HG02973 (cell line): ENCODE results near the gene UNC79.

ENCODE experiments used
- ATAC-seq: cut with Tn5 transposase; IDR thresholded peaks from one replicate; pipeline ENCODE4 v1.9.1; 2021; ENCODE audit warnings: moderate library complexity; ENCODE audit not compliant: unreplicated experiment

The UNC79 gene

DNA sequence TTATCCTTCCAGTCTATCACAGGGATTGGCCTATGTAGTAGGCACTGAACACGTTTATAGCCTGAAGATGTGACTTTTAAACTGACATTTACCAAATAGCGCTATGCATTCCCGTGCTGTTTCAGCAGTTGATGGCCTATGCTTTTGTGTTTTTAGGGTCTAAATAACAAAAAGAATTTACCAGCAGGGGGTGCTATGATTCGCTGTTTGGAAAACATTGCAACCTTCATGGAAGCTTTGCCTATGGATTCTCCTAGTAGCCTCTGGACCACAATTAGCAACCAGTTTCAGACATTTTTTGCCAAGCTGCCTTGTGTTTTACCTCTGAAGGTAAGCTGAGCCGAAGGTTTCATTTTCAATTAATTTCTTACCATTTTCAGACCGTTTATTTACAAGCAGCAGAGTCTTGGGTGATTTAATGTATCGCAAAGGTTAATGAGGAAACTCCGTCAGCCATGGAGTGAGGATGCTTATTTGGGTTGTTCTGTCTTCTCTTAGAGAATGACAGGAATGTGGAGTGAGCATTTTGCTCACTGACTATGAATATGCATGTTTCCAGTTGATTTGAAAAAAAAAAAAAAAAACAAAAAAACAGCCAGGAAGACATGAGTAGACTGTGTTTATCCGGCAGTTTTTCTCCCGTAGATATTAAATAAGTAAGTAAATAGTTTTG lies 224.5 kb downstream of the UNC79 start:
- no peak for ATAC-seq

DNA sequence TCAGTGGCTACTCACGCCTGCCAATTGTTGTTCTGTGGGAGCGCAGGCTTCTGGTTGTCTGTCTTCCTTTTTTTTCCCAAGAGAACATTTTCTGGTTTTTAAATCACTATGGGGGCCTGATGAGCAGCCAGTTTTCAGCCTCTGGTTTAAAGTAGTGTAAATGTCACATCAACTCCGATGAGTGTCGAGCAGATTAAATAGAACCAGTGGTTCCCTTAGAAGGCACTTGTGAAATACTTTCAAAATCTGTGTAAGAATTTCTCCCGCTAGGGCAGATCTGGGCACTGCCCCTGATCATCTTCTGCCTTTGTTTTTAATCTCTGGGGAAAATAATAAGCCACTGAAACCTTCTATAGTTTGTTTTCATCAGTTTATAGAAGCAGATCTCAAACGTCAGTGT lies 227.1 kb downstream of the UNC79 start:
- ATAC-seq: no peak

DNA sequence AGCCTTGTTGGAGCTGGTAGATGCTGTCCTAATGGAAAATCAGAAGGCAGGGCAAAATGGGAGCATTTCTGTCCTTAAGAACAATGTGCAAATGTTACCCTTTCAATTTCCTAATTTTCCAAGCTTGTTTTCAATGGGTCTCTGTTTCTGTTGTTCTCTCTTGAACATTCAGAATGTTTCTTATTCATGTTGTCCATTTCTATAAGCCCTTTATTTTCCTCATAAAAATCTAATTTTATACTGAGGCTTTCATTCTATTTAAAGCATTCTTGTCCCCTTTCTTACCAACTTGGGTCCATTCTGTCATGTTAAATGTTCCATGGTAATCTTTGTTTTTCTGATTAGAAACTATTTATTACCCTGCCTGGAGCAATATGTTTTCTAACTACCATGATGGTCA lies 232.6 kb downstream of the UNC79 start:
- no peak for ATAC-seq

DNA sequence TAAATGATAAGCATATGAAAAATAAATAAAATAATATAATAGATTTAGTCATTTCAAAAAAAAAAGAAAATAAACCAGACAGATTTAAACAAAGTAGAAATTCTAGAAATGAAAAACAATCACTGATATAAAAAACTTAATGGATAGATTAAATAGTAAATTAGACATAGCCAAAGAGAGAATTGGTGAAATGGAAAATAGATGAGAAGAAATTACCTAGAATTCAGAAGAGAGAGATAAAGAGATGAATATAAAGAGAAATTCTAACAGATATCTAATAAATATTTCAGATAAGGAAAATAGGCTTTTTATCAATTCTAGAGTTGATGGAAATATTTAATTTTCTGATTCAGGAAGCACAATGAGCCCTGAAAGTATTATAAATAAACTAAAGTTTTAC lies 234.4 kb downstream of the UNC79 start:
- ATAC-seq: no peak

DNA sequence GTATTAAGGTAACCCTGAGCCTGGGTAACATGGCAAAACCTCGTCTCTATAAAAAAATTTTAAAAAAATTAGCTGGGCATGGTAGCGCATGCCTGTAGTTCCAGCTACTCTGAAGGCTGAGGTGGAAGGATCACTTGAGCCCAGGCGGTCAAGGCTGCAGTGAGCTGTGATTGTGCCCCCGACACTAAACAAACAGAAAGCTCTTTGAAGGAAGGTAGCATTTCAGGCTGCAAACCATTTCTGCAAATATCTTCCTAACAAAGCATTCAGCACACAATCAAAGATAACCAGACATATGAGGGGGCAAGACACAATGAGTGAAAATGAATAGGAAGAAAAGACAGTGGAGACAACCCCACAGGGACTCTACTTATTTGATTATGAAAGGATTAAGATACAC lies 238.9 kb downstream of the UNC79 start:
- ATAC-seq: no peak

DNA sequence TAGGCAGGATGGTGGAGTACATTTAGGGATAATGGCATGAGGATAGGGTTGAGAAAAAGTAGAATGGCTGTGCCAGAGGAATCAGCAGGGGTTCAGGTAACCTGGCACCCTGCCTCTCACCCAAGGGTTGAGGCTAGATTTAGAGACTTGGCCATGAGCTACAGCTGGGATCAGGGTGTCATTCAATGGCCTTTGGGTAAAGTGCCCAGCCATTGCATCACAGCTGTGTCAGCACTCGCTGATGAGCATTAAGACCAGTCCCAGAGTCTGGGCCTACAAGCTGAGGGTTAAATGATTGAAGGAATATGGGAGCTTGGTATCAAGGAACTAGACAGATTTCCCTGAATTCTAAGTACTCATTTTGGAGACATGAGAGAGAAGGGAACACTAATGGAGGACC lies 243.6 kb downstream of the UNC79 start:
- no peak for ATAC-seq

DNA sequence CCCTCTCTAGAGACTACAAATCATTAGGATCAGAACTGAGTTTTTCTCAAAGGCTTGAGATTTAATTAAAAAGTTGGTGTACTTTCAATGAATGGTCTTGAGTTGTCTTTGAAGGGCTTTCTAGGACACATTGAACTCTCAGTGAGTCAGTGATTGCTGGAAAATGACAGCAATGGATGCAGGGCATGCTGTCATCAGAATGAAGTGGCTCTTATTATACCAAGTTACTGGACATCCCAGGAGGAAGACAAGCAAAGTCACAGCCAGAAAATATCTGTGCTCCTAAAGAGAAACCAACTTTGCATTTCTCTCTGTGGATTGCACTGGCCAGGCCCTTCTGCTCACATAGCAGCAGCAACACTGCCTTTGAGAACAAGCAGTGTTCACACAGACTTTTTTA lies 244.9 kb downstream of the UNC79 start:
- no peak for ATAC-seq

DNA sequence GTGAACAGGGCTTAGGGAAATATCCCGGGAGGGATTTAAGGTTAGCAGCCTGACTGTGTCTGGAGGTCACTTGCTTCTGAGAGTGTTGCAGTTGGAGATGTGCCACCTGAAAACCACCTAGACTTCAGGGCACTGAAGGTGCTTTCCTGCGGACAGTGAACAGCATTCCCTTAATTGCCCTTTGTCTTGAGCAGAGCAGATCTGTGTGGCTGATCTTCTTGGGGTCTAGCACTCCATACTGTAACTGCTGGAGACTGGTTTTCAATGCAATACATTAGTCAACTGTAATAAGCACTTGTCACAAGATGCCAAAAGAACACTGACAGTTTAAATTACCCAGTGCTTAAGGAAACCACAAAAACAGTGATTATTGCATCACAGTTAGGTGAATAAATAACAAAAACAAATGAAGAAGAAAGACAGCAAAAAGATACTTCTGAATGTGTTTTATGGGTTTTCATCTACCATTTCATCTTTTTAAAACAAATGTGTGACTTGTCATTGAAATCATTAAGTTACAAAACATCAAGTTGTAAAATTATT lies 245.7 kb downstream of the UNC79 start:
- no peak for ATAC-seq

DNA sequence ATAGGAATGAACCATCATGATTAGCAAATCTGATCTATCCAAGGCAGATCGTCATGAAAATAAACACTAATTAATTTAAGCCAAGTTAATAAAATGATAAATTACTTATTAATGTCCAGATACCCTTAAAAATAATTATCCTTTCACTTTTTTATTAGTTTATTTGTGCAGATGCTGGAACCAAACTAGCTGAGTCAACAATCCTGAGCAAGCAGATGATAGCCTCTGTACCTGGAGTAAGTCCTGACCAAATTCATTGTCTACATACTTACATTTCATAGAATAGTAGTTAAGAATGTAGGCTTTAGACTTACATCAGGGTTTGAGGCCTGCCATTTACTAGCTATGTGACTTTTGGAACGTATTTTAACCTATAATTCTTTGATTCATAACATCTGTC lies 251.7 kb downstream of the UNC79 start:
- no peak for ATAC-seq

DNA sequence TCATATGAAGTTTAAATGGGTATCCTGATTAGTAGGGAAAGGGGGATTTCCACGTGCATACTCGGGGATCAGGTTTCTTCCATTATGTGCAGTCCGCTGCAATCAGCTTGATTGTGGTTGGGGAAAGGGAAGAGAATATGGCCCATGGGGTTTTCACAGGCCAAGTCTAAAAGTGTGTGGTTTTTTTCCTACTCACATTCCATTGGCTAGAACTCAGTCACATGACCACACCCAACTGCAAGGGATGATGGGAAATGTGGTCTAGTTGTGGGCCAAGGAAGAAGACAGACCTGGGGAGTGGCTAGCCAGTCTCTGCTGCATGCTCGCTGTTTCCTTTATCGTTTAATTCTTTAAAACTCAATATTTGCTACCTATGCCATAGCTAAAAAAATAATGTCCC lies 252.5 kb downstream of the UNC79 start:
- ATAC-seq: no peak

DNA sequence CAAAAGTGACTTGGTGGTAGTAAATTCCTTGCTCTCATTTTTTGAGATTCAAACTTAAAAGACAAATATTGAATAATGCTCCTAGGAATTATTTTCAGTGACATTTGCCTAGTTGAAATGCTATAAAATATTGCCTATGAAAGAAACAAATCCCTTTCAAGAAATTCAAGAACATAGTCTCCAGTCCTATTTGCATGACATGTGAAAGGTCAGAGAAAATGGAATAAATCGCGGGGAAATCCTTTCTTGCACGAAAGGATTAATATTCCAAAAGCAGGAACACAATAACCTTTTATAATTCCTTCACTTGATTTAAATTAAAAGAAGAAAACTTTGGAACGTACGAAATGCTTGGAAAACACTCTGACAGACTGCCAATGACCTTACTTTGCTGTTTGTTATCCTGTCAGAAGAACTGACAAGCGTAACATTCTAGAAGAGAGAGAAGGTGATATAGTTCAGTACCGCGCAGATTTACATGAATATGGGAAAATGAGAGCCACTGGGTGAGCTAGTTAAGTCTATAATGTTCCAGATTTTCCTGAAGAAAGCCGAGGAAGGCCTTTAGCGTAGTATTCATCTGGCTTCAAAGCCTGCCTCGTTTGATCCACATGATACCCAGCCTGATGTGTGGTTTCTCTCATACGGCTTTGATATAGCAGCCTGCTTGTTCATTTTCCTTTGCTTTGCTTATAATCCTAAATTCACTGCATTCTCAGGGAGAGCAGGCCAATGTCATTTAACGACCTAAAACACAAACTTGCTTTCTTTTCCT lies 254.6 kb downstream of the UNC79 start:
- no peak for ATAC-seq

DNA sequence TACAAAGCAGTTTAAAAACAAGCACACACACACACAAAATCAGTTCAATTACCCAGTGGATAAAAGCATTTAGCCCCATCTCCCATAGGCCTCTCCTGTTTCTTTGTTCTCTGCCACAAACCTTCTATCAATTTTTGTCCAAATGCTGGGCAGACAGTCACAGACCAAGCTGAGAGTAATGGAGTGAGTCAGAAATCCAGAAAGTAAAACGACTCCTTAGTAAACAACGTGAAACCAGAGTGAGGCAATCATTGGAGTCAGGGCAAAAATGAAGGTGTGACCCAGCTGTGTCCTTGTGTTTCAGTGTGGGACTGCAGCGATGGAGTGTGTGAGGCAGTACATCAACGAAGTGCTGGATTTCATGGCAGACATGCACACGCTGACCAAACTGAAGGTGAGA lies 255.5 kb downstream of the UNC79 start:
- no peak for ATAC-seq

DNA sequence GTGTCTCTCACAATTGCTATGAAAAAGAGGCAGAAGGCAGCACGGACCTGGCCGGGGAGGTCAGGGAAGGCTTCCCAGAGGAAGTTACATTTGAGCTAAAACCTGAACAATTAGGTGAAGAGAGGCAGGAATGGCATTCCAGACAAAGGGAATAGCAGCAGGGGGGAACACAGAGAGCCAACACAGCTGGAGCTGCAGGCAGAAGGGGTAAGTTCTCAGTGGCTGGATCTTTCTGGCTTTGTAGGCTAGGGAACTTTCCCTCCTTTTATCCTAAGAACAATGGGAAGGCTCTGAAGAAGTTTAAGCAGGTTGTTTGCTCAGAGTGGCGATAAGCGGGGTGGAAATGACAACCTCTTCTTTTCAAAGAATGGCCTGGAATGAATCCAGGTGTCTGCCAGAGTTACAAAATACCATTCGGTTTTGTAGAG lies 257.5 kb downstream of the UNC79 start:
- no peak for ATAC-seq

DNA sequence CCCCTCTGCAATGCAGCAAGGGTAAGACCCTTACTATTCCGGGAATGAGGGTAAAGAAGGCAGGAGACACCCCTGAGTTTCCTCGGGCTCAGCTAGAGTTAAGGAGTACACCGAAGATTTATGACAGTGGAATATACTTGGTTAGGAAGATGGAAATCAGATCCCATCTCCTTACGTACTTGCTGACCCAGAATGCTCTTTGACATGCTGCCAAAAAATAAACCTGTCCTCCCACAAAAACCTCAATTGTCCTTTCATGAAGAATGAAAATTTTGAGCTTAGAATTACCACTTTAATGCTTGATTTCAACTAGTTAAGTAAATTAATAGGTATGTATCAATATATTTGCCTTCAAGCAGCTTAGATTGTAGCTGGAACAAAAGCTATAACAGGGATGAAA lies 258.1 kb downstream of the UNC79 start:
- no peak for ATAC-seq

DNA sequence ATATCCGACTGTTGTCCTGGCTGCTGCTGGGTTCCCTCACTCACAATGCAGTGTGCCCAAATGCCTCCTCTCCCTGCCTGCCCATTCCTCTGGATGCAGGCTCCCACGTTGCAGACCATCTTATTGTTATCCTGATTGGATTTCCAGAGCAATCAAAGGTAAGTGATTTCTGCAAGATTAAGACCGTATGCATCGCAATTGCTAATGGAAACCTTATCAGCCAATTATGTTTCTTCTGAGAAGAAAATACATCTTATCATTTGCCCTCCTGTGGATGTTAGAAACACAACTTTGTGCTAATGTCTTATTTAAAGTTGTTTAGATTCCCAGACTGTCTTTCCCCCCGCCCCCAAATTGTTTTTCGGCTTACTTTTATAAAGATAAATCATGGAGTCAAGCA lies 259.4 kb downstream of the UNC79 start:
- ATAC-seq: no peak

DNA sequence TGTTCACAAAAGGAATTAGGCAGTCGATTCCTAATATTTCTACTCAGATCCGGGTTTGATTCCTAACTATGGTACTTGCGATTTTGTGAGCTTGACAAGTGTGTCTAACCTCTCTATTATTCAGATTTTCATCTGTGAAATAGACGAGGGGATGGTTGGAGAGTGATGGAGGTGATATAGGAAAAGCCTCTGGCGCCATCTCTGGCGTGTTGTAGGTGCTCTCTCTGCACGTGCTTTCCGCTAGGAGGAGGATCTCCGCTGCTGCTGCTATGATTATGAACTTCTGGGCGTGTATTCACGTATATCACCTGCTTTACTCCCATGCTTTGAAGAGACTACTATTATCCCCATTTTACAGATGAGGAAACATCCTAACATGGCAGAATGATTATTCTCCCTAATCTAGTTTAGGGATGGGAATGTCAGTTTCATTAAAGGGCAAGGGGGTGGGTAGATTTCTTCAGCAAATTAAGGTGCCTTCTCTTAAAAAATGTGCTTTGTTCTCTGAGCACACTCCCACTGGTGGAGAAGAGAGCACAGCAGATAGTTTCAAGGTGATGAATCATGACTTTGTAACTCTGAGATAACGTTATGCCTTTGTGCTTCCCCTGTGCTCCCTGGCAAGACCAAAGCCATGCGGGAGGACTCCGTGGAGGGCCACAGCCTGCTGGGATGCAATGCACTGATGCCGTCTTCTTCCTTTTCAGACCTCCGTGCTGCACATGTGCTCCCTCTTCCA lies 260.5 kb downstream of the UNC79 start:
- ATAC-seq: no peak

DNA sequence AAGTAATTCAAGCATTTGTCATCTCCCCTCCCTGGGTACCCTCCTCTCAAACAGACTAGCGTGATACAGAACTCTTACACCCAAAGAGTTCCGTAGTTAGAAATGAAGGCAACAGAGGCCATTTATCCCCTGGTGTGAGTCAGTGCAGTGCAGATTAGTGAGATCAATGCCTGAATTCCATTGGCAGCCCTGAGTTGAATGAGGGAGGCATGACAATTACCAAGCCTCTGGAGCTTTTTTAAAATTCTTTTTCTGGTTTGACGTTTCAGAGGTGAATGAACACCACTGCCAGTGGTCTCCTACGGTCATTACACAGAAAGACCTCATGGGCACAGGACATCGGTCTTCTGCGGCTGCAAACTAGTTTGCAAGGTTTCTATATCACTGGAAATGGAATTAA lies 263.2 kb downstream of the UNC79 start:
- no peak for ATAC-seq

DNA sequence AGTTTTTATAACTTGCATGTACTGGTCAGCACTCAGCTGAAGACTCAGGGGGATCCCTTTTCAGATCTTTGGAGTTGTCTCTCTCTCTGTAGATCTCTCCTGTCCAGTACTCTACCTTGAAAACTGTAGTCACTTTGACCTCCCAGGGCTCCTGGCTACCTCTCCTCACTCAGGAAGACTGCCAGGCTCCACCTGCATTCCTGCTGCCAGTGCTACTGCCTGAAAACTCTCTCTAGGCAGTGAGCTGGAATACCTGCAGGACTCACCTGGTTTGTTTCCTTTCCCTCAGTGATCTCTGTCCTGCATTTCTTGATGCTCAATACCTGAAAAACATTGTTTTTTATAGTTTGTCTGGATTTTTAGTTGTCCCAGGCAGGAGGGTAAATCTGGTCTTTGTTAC lies 270.2 kb downstream of the UNC79 start:
- ATAC-seq: no peak

DNA sequence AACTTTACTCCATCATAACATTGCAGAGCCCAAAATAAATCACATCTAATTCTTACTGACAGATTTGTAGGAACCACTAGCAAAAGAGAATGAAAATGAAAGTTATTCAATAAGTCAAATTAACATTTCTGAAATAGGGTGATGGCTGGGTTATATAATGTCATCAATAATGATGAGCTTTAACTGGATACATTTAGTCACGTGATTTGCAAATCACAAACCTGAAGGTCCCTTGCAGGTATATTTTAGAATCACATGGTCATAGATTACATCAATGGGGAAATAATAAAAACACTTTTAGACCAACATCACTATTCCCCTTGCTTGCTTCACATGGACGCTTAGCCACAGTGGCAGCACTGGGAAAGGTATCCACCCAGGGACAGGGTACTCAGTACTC lies 270.8 kb downstream of the UNC79 start:
- no peak for ATAC-seq

DNA sequence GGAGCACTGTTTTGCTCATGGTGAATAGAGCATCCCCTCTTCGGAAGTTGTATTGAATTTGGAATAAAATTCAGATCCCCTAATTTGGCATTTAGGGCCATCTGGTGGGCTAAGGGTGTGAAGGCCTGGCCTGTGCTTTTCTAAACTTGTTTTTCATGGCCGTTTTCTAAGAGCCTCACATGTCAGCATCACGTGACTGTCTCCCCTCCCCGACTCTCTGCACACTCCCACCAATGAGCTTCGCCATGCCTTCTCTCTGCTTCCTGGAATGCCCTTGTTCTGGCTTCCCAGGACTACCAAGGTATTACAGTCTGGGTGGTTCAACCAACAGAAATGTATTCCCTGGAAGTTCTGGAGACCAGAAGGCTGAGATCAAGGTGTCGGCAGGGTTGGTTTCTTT lies 272.2 kb downstream of the UNC79 start:
- ATAC-seq: no peak

DNA sequence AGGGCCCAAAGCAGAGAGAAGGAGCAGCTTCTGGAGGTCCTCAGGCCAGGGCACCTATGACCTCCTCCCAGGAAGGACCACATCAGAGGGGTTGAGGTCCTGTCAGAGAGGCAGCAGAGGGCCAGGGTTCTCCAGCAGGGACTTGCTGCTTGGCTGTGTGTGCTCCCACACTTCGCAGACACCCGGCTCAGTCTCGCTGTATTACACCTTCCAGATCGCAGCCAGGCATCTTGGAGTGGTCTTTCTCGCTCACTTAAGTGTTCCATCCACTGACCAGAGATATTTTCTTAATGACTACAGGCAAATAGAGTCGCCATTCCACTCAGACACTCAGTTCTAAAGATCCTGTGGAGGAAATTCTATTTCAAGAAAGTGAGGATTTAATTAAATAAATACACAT lies 273.2 kb downstream of the UNC79 start:
- ATAC-seq: no peak
